Neural progenitor cell (in vitro differentiated cells): ENCODE results near the gene KRT76.

Source experiments
- CTCF ChIP-seq: fragments of 200-600 bp; sonication (generic); IDR thresholded peaks from 2 replicates; pipeline ENCODE4 v1.5.1; 2017; ENCODE audit warnings: antibody characterized with exemption, mild to moderate bottlenecking
- EZH2 ChIP-seq: fragments of 200-600 bp; sonication (generic); IDR thresholded peaks from 2 replicates; pipeline ENCODE4 v1.6.1; 2017; ENCODE audit warnings: antibody characterized with exemption, mild to moderate bottlenecking, moderate library complexity
- EZH2phosphoT487 ChIP-seq: fragments of 200-600 bp; sonication (generic); IDR thresholded peaks from 2 replicates; pipeline ENCODE4 v1.6.1; 2017; ENCODE audit warnings: antibody characterized with exemption

GRCh38 chr12:52769354-52769753 lies 7.8 kb downstream of the KRT76 start:
- no peak for TF ChIP-seq CTCF
- TF ChIP-seq EZH2phosphoT487 = no peak
- no peak for TF ChIP-seq EZH2
